ENCODE results near the gene THRSP.
"Not testable (repeated sequence)": the region's sequence is repeated elsewhere in the genome, so short reads cannot be mapped to it uniquely, and the experiment has no call there.

Gene THRSP

DNA sequence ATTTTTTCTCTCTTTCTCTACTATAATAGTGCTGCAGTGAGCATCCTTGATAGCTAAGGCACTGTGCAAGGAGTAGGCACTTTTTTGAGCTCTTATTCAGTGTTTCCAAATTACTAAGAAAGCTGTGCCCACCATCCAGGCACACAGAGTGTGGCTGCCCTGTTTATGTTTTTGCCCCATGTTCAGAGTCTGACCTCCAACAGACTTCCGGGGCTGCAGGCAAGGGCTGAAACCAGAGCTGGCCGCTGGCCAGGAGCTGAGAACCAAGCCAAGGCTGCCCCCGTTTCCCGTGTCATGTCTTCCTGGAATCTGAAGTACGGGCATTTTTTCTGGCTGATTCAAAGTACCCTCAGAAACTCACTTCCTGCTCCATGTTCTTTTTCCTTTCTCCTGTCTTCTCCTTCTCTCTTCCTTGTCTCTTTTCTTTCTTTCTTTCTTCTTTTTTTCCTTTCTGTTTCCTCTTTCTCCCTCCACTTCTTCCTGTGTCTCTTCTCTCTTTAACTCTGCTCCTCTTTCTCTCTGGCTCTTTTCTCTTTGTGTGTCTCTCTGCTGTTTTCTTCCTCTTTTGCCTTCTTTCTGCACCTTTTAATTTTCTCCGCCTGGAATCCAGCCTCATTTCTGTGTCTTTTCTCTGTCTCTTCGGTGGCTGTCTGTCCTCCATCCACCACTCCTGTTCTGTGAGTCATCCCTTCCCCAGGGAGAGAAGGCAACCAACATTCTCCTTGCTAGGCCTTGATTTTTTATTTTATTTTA, 23.6 kb upstream of the THRSP start:
- DNase-seq: no peak

DNA sequence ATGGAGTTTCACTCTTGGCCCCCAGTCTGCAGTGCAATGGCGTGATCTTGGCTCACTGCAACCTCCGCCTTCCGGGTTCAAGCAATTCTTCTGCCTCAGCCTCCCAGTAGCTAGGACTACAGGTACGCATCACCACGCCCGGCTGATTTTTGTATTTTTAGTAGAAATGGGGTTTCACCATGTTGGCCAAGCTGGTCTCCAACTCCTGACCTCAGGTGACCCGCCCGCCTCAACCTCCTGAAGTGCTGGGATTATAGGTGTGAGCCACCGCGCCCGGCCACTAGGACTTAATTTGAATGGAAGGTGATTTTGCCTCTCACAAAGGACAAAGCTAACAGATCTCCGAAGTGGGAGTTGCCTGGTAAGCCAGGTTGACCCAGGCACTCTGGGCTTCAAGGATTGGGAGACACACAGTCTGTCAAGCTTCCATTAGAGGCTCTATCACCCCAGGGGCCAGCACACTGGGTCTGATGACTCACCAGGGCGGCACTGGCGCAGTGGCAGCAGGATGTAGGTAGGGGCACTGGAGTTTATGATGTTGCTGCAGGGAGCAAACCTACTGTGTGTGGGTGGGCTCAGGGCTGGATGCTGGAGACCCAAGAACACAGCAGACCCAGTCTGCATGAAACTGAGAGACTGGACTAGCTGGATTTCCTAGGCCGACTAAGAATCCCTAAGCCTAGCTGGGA, 22.8 kb upstream of the THRSP start:
- no peak for DNase-seq

DNA sequence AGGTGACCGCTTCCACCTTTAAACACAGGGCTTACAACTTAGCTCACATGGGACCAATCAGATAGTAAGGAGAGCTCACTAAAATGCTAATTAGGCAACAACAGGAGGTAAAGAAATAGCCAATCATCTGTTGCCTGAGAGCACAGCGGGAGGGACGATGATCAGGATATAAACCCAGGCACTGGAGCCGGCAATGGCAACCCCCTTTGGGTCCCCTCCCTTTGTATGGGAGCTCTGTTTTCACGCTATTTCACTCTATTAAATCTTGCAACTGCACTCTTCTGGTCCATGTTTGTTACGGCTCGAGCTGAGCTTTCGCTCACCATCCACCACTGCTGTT, 22.3 kb upstream of the THRSP start:
- not testable (repeated sequence) for DNase-seq

DNA sequence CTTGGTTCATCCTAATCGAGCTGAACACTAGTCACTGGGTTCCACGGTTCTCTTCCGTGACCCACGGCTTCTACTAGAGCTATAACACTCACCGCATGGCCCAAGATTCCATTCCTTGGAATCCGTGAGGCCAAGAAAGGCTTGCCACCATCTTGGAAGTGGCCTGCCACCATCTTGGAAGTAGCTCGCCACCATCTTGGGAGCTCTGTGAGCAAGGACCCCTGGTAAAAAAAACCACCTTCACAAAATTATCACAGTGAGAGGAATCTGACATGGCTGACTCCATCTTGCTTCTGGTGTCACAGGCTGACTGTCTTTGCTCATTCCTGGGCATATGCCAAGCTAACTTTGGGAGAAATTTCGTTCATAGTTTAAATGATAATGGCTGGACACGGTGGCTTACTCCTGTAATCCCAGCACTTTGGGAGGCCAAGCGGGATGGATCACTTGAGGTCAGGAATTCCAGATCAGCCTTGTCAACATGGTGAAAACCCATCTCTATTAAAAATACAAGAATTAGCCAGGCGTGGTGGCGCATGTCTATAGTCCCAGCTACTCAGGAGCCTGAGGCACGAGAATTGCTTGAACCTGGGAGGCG, 21.7 kb upstream of the THRSP start:
- no peak for DNase-seq

DNA sequence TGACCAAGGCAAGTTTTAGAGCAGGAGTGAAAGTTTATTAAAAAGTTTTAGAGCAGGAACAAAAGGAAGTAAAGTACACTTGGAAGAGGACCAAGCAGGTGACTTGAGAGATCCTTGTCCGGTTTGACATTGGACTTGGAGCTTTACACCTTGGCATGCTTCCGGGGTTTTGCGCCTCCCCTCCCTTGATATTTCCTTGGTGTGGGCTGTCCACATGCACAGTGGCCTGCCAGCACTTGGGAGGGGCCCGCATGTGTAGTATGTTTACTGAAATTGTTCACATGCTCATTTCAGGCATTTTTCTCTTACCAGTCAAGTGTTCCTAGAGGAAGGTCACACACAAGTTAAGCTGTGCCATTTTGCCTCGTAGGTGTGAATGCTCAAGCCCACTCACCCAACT, 19.0 kb upstream of the THRSP start:
- DNase-seq: no peak

DNA sequence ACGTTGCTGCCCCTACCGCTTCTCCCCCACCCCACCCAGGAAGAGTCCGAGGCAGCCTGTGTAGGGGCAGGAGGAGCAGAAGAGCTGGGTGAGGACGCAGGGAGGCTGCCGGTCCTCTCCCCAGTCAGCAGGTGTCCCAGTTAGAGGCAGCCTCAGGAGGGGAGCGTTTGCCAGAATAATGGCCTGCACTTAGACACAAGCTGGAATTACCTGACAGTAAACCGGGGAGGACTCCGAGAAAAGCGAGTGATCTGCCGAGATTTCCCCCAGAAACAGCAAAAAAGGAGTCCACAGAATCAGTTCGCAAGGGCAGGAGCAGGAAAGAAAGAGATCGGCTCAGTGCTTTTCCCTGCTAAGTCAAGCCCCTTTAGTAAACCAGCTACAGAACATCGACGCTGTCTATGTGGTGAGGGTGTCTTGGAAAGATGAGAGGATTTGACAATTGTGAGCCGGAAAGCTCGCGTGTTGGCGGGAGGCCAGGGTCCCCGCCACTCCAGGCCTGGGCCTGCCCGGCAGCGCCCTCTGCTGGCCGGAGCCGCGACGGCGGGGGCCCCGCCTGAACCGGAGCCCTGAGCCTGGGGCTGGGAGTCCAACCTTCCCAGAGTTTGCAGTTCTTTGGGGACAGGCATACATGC, 17.7 kb upstream of the THRSP start:
- peak; percentile 40 for DNase-seq

DNA sequence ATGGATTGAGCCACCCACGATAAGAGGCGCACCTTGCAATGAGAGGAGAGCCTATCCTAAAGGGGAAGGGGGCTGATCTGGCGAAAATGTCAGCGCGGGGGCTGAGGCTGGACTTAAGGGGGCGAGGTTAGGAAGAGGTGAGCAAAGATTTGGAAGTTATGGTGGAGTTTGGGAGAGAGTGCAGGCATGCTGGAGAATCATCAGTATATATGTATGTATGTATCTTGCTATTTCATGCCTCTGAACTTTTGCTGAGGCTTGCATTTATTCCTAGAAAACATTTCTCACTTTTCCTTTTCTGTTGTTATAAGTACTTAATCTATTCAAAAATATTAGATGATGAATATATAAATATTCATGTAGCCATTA, 17.2 kb upstream of the THRSP start:
- no peak for DNase-seq

DNA sequence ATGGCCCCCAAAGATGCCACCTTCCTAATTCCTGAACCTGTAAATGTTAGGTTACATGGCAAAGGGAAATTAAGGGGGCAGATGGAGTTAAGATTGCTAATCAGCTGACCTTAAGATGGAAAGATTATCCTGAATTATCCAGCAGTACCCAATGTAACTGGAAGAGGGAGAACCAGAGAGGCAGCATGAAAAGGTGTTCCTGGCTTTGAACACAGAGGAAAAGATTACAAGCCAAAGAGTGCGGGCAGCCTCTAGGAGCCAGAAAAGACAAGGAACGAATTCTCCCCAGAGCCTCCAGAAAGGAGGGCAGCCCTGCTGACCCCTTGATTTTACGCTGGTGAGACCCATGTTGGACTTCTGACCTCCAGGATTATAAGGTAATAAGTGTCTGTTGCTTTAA, 15.1 kb upstream of the THRSP start:
- no peak for DNase-seq

DNA sequence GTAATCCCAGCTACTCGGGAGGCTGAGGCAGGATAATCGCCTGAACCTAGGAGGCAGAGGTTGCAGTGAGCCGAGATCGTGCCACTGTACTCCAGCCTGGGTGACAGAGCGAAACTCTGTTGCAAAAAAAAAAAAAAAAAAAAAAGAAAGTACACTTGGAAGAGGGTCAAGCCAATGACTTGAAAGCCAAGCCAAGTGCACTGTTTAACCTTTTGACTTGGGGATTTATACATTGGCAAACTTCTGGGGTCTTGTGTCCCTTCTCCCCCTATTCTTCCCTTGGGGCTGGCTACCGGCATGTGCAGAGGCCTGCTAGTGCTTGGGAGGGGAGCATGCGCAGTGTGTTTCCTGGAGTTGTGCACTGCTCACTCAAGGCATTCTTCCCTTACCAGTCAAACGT, 14.3 kb upstream of the THRSP start:
- no peak for DNase-seq

DNA sequence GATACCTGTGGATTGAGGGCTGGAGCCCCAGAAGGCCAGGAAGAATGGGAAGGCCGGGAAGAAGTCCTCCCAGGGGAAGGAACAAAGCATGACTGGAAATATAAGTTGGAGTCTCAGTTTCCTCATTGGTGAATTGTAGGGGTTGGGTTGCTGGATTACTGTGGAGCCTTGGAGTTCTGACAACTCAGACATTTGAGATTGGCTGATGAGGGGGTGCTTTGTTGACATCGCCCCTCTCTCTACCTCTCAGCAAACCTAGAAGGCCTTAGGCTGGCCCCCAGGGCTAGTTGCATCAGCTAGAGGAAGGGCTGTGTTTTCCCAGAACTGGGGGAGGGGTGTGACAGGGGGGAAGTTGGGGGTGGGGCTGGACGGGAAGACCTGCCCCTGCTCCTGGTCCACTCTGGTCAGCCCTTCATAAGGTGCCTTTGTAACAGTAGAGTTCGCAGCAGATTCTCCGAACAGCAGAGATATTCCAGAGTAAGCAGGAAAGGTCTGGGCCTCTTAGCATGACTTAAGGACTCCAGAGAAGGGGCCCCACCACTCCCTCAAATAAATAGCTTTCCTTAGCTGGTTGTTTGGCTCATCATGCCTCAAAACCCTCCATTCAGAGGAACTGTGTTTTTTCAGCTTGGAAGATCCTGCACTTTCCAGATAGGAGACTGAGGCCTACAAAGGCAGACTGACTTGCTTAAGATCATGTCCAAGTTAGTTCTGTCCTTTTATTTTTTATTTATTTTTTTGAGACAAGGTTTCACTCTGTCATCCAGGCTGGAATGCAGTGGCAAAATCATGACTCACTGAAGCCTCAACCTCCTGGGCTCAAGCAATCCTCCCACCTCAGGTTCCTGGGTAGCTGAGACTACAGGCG, 12.5 kb upstream of the THRSP start:
- DNase-seq: no peak

DNA sequence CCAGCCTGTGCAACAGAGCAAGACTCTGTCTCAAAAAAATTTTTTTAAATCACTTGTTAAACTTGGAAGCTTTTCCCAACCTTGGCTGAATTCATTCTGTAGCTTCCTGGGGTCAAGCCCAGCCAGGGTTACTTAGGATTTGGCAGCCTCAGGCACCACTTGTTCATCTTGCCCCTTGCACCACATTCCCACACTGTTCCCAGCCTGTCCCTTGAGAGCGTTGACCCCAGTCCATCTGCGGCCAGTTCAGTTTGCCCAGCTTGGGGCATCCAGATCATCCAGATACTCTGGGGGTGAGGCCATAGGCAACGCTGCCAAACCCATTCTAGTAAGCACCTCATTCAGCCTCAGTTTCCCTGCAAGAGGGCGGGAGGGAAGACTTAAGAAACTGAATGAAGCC, 8.7 kb upstream of the THRSP start:
- no peak for DNase-seq

DNA sequence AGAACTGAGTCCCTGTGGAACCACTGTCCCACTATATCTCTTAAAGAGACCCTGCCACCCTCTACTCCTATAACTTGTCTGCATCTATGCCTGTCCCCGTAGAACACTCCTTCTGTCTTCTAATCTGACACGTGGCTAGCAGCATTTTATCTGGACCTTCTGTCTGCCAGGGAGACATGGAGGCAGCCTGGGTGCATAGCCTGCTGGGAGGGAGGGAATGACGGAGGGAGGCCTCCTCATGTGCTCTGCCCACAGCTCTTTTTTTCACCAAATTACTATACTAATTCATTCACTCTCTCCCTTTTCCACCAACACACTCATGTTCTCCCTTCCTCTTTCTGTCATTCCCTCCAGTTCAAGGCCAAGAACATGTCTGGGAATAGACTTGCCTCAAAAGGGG, 7.6 kb upstream of the THRSP start:
- no peak for DNase-seq

DNA sequence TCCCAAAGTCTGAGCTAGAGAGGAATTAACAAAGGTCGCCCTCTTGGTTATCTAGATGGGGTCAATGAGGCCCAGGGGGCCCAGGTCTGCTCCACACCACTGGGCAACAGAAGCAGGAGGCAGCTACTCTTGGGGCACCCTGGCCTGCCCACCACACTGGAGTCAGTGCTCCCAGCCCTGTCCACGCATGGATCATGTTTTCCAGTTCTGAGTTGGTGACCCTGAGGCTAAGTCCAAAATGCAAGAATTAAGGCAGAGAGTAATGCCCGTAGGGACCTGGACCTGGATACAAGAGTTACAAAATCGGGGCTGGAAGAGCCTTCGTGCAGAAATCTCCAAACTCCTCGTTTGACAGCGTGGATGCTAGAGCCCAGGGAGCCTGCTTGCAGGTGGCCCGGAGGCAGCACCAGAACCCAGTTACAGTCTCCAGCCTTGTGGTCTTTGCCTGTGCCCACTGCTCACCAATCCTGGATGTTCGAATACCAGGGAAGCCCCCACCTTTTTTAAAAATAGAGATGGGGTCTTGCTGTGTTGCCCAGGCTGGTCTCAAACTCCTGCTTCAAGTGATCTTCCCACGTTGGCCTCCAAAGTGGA, 6.1 kb upstream of the THRSP start:
- DNase-seq: no peak

DNA sequence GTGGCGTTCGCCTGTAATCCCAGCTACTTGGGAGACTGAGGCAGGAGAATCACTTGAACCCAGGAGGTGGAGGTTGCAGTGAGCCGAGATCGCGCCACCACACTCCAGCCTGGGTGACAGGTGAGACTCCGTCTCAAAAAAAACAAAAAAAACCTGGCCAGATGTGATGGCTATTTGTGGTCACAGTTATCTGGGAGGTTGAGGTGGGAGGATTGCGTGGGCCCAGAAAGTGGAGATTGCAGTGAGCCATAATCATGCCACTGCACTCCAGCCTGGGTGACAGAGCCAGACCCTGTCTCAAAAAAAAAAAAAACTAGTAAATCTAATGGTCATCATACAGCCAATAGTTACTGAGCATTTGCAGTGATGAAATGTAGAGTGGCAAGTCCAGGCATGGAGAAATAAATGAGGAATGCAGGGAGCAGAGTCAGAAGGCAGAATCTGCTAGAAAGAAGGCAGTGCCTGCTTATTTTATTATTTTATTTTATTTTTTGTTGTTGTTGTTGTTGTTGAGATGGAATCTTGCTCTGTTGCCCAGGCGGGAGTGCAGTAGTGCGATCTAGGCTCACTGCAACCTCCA, 3.8 kb upstream of the THRSP start:
- not testable (repeated sequence) for DNase-seq

DNA sequence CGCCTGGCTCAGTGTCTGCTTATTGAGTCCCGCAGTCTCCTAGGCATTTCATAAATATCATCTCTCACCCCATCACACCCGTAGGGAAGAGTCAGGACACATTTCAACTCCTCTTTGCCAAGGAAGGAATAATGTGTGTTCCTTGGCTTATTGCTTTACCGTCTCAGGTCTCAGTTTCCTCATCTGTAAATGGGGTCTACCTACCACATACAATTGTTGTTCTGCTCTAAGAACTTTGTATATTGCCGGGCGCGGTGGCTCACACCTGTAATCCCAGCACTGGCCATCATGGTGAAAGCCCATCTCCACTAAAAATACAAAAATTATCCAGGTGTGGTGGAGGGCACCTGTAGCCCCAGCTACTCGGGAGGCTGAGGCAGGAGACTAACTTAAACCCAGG, 3.1 kb upstream of the THRSP start:
- DNase-seq: no peak

DNA sequence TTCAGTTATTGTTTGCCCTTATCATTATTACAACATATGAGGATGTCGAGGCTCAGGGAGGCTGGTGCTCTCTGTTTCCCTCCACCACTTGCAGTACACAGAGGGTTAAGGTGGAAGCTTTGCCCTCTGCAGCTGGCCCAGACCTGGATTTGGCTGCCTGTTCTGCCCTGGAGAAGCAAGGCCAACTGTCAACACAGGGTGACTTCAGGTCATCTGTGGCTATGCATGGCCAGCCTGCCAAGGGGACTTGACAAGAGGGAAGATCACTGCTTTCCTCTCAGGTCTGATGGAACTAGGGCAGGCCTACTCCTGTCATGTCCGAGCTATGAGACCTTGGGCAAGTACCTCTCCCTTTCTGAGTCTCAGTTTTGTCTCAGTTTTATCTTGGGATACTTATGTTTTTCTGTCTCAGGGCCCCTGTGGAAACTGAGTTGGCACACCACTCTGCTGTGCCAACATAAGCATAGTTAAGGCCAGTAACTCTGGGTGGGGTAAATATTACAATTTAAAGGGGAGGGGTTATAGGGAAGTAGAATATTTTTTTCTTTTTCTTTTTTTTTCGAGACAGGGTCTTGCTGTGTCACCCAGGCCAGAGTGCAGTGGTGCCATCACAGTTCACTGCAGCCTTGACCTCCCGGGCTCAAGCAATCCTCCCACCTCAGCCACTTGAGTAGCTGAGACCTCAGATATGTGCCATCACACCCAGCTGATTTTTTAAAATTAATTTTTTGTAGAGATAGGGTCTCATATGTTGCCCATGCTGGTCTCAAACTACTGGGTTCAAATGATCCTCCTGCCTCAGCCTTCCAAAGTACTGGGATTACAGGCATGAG, 2.4 kb upstream of the THRSP start:
- no peak for DNase-seq

DNA sequence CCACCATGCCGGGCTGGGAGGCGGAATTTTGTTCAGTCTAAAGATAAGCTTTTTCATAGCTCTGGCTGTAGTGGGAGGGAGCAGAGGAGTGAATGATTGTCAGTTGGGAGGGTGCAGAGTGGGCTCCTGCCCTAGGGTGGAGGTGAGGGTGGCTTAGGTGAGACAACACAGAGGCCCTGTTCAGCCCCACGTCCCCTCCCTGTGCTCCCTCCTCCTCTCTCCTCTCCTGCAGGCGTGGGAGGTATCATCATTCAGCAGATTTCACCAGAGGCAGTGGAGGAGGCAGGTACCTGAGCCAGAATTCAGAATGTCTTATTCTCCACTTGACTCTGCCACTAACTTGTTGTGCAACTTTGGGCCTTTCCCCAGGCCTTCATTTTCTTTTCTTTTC, 1.7 kb upstream of the THRSP start:
- no peak for DNase-seq

DNA sequence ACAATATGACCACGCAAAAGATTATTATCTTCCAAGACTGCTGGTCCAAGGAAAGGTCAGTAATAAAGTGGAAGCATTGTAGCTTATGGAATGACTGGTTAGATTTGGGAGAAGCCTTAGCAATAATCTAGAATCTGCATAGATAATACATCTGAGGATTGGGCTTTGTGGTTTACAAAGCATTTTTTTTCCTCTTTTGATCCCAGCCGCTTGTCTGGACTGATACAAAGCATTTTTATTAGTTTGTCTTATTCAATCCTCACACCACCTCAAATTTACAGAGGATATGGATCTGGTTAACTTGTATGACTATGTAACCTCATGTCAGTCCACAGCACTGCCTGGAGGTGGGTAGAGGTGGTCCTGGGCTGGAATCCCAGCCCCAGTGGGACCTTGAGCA, 990 bp upstream of the THRSP start:
- no peak for DNase-seq

DNA sequence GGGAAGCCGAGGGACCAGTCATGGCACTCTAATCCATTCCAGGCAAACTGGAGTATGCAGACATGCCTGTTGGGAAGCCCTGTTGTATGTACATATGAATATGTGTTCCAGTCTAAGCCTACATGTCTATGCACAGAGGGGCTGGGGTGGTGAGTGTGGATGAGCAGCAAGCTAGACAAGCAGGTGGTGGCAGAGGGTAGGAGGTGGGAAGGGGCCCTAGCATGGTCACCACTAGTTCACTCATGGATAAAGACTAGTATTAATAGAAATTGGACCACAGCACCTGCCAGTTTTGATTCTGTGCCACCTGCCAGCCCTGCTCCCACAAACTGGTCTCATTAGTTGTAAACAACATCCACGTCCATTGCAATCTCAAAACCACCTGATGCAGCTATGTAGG, 1.5 kb downstream of the THRSP start:
- no peak for DNase-seq

DNA sequence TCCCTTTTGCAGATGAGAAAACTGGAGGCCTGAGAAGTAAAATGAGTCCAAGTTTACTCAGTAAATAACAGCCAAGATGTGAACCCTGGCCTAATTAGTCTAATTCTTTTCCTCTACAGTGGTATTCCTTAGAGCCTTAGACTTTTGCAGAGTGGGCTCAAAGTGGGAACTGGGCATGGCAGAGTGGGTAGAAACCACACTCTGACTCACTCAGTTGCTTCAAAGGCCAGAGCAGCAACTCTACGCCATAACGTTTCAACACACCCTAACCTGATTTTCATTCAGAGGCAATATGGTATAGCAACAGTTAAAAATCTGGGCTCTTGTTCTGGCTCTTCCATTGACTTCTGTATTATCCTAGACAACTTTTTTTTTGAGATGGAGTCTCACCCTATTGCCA, 2.8 kb downstream of the THRSP start:
- no peak for DNase-seq

DNA sequence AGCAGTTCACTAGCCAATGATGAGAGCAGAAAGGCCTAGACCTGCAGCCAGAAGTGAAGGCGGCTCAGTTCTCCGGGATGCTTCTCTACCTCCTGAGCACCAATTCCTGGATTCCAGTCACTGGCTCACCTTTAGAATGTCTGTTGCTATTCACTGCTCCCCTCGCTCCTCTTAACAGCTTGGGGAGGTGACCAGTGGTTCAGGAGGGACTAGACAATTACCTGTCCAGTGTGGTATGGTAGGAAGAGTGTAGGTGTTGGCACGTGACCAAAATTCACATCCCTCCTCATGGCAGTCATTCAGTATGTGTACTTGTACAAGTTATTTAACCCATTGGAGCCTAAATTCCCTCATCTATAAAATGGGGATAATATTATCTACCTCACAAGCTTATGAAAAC, 4.0 kb downstream of the THRSP start:
- no peak for DNase-seq

DNA sequence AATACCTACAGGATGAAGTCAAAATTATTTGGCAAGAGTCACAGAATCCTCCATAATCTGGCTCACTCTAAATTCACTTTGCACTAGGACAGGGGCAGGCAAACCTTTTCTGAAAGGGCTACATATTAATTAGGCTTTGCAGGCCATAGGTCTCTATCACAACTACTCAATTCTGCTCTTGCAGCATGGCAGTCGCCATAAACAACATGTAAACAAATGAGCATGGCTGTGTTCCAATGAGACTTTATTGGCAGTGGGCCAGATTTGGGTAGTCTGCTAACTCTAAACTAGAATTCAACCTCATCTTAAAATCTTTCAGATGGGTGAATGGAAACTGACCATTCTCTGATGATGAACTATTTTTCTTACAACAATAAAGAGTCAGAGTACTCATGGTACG, 5.8 kb downstream of the THRSP start:
- DNase-seq: no peak

All from NCI-H526 treated with DMSO at 0.1 percent for 48 hours (cell line).